GM23248 (cell line): Measurements from ENCODE around the gene ZMAT5.

Experiments
- EZH2 ChIP-seq: fragments of 200-600 bp; sonication (generic); IDR thresholded peaks from 2 replicates; pipeline ENCODE4 v1.6.1; 2018; ENCODE audit warnings: antibody characterized with exemption, mild to moderate bottlenecking; ENCODE audit not compliant: insufficient read depth, poor library complexity, severe bottlenecking
- EZH2phosphoT487 ChIP-seq: fragments of 200-600 bp; sonication (generic); IDR thresholded peaks from 2 replicates; pipeline ENCODE4 v1.6.1; 2018; ENCODE audit warnings: antibody characterized with exemption, moderate library complexity, mild to moderate bottlenecking, low read depth; ENCODE audit not compliant: insufficient read depth

- TF ChIP-seq EZH2phosphoT487: no peak
- no peak for TF ChIP-seq EZH2
These were observed 44.2 kb downstream of the ZMAT5 start for GRCh38 chr22:29722587-29722986.
